DMS79 (cell line): ENCODE data around the gene PTPRCAP.

Source experiments
- DNase-seq: peaks from one replicate; lab custom pipeline; 2025; lab: John Stamatoyannopoulos, UW

Gene PTPRCAP

GRCh38 chr11:67465189-67465510 lies 27.7 kb upstream of the PTPRCAP start:
- no peak for DNase-seq

GRCh38 chr11:67464411-67465188 lies 27.1 kb upstream of the PTPRCAP start:
- peak; percentile 54 for DNase-seq

GRCh38 chr11:67463680-67464410 lies 26.4 kb upstream of the PTPRCAP start:
- no peak for DNase-seq

- no peak for DNase-seq
Measured at GRCh38 chr11:67463186-67463585, 25.7 kb upstream of the PTPRCAP start.

GRCh38 chr11:67458266-67458665 lies 20.8 kb upstream of the PTPRCAP start:
- DNase-seq: no peak

GRCh38 chr11:67457453-67457852 lies 20.0 kb upstream of the PTPRCAP start:
- DNase-seq: no peak

GRCh38 chr11:67456068-67456705 lies 18.7 kb upstream of the PTPRCAP start:
- no peak for DNase-seq

GRCh38 chr11:67455054-67455453 lies 17.6 kb upstream of the PTPRCAP start, which contains the start of gene CABP4:
TSS of gene CABP4 (plus strand) at chr11:67455354. CDS start at chr11:67455424, 70 bp downstream.
- no peak for DNase-seq

GRCh38 chr11:67453816-67454732 lies 16.6 kb upstream of the PTPRCAP start:
- no peak for DNase-seq

GRCh38 chr11:67452141-67452952 lies 14.9 kb upstream of the PTPRCAP start, which contains the start of gene GPR152:
TSS of gene GPR152 (minus strand) at chr11:67452729. CDS start at chr11:67452724, 5 bp downstream.
- DNase-seq: no peak

- no peak for DNase-seq
Measured at GRCh38 chr11:67451658-67451976, 14.1 kb upstream of the PTPRCAP start.

- no peak for DNase-seq
Measured at GRCh38 chr11:67450796-67451657, 13.5 kb upstream of the PTPRCAP start.

GRCh38 chr11:67449116-67449844 lies 11.8 kb upstream of the PTPRCAP start:
- no peak for DNase-seq

GRCh38 chr11:67448220-67448609 lies 10.7 kb upstream of the PTPRCAP start:
- no peak for DNase-seq

- no peak for DNase-seq
Measured at GRCh38 chr11:67445515-67445914, 8.0 kb upstream of the PTPRCAP start.

GRCh38 chr11:67442504-67443404 lies 5.3 kb upstream of the PTPRCAP start:
- DNase-seq: no peak

- DNase-seq: no peak
Measured at GRCh38 chr11:67441731-67442351, 4.4 kb upstream of the PTPRCAP start.

- no peak for DNase-seq
Measured at GRCh38 chr11:67441098-67441563, 3.6 kb upstream of the PTPRCAP start.
